SHP77 (cell line): ENCODE data around the gene SYTL1.

Source experiments
- DNase-seq, 2 experiments: peaks; one replicate each; lab custom pipeline; 2025; lab: John Stamatoyannopoulos, UW

Gene SYTL1, protein sequence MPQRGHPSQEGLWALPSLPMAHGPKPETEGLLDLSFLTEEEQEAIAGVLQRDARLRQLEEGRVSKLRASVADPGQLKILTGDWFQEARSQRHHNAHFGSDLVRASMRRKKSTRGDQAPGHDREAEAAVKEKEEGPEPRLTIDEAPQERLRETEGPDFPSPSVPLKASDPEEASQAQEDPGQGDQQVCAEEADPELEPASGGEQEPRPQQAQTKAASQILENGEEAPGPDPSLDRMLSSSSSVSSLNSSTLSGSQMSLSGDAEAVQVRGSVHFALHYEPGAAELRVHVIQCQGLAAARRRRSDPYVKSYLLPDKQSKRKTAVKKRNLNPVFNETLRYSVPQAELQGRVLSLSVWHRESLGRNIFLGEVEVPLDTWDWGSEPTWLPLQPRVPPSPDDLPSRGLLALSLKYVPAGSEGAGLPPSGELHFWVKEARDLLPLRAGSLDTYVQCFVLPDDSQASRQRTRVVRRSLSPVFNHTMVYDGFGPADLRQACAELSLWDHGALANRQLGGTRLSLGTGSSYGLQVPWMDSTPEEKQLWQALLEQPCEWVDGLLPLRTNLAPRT

DNA sequence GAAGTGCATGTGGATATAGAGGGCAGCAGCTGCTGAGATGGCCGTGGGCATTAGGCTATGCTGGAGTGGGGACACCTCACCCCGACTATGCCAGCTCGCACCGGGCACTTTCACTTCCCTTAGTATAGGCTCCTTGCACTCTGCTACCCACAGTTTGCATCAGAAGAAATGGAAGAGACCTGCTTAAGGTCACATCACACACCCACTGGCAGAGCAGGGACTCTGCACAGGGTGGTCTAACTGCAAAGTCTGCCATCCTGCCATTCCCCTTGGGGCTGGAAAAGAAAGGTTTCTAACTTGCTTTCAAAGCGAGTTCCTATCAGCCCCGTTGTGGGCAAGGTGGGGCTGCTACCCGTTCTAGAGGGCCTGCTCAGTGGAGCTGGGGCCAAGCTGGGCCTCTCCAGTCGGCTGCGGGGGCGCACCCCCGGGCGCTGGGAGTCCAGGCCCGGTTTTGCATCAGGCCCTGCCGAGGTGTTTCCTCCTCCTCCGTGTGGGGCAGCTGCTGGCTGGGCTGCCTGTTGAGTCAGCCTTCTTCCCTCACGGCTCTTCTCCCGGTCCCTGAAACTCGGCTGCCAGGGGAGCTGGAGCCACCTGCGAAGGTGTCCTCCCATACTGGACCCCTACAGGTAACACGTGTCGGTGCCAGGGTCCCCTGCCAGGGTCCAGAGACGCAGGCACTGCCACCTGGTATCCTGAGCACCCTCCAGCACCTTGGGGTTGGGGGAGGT is at the start of gene SYTL1:
SYTL1 (plus strand) TSS at position 498 of the 728 bp plus-strand sequence. CDS start 3,313 bp downstream, outside the sequence.
- peak; percentile 49 to 77 for DNase-seq

DNA sequence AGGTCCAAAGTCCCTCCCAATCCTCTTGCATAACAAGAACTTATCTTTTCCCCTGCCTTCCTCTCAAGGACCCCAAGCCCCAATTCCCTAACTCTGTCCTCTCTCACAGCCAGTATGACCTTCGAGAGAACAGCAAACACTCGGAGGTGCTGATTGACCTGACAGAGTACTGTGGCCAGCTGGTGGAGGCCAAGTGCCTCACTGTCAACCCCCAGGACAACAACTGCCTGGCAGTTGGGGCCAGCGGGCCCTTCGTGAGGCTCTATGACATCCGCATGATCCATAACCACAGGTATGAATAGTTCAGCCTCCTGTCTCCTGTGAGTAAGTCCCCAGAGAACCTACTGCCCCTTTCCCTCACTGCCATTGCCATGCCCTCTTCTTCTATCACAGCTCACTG is 49.7 kb upstream of the SYTL1 start:
- DNase-seq, result no peak

DNA sequence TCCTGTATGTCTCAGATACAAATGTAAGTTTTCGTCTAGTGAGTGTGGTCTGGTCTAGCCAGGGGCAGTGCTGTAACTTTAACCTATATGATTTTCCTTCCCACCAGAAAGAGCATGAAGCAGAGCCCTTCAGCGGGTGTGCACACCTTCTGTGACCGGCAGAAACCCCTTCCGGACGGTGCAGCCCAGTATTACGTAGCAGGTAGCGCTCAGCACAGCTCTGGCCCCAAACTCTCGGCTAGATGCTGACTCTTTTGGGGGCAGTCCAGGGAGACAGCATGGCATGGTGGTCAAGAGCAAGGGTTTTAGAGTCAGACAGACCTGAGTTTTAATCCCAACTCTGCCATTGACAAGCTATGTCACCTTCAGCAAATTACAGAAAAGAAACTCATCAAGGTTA is 47.9 kb upstream of the SYTL1 start:
- DNase-seq, result no peak

DNA sequence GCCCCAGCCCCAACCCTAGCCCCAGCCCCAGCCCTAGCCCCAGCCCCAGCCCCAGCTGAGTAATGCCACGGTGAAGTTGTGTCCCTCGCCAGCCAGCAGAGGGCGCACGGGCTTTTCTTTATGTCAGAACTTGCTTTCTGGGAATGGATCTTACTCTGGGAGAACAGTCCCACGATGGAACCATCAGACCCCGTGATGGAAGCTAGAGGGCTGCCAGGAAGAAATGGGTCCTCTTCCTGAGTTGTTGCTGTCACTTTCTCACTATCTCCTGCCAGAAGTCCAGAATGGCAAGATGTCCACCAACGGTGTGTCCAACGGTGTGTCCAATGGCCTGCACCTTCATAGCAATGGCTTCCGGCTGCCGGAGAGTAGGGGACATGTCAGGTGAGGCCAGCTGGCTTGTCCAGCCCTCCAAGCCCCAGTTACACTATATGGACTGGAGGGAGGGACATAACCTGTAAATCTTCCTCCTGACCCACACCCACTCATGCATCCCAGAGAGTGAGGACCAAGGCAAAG is 45.0 kb upstream of the SYTL1 start:
- peak; percentile 49 to 71 for DNase-seq

DNA sequence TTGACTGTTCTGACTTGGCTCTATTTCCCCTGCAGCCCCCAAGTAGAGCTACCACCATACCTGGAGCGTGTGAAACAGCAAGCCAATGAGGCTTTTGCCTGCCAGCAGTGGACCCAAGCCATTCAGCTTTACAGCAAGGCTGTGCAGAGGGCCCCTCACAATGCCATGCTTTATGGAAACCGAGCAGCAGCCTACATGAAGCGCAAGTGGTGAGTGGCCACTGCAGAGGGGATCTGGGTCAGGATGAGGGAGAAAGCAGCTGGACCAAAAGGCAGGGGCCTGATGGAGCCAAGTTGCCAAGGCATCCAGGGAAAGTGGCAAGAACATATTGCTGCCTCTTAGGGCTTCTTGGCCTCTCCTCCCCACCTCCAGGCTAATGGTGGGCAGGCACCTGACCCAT is 43.9 kb upstream of the SYTL1 start:
- no peak for DNase-seq

DNA sequence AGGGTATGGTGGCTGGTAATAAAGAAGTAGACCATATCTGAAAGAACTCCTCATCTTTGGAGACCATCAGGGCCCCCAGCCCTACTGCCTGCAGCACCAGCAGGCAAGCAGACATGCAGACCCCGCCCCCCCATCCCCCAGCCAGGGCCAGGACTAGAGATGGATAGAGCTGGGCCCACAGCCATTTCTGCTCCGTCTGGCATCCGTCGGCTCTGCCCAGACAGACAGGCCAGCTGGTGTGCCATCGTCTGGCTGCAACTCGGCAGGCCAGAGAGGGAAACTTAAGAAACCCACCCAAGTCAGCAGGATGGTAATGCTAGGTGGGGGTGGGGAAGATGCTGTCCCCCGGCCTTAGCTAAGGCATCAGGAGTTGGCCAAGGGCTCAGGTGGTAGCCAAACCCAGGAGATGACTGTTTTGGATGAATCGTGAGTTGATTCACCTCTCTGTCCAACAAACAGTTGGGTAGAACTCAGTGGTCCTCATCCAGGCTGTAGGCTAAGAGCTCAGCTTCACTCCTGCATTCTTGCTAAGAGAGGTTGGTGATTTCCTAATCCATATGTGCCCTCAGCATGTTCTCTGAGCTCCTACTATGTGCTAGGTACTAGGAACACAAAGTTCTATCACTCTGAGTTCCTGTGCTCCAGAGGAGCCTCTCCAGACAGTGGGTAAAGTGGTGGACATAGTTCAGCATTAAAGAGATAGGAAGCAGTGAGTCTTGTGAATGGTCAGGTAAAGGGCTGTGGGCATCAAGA is 43.0 kb upstream of the SYTL1 start:
- DNase-seq, result no peak

DNA sequence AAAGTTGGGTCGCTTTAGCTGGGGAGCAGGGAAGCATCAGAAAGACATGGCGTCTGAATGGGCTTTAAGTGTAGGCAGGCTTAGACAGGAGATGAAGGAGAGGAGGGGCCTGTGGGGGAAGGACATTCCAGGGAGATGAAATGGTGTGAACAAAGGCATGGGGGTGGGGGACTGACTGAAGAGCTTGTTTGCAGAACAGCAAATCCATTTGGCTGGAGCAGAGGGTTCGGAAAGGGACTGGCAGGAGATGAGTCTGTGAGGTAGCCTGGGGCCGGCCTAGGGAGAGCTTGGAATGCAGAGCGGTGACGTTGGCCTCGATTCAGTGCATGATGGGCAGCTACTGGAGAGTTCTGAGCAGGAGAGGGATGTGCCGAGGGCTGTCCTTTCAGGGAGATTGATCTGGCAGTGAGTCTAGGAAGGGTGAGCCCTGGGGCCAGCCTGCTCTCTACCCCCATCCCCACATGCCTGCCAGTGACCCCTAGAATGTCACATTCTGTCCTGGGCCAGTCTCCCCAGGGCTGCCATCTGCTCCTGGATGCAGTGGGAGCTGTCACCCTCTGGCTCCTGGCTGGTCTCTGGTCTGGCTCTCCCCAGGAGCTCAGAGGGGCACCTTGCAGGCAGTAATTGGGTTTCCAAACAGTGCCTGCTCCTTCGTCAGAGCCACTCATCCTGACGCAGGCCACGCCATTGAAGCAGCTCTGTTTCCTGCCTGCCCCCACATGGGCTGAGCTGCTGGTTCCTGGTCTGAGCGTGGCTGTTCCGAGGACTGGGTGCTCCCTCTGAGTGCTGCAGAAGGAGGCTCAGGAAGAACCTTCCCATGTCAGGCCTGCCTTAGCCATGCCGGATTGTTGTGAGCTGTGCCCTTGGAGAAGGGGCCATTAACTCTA is 42.2 kb upstream of the SYTL1 start:
- DNase-seq, result no peak

DNA sequence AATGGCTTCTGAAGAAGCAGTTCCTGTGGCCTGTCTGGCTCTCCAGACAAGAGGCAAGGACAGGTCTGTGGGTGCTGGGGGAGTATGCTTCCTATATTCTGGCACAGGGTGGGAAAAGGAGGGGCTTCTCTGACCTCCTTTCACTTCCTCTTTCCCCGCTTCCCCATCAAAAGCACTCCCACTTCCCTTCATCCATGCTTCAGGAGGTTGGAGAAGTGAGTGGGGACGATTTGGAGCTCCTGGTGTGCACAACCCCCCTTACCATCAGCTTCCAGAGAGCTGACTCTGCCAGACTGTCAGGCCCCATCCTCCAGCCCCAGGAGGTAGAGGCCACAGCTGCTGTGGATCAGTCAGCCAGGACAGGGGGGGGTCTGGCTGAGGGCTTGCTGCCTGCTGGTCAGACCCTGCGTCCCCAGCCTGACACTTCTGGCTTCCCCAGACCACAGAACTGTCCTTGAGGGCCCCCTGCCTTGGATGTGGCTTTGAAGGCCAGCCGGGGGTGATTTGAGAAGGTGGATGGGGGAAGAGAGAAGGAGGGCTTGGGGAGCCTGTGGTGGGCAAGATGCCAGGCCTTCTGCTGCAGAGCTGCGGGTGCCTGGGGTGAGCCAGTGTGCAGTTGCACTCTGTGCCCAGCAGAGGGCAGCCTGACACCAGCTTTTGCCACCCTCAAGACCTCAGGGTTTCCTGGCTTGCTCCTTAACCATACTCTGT is 41.3 kb upstream of the SYTL1 start:
- peak; percentile 52 to 80 for DNase-seq

DNA sequence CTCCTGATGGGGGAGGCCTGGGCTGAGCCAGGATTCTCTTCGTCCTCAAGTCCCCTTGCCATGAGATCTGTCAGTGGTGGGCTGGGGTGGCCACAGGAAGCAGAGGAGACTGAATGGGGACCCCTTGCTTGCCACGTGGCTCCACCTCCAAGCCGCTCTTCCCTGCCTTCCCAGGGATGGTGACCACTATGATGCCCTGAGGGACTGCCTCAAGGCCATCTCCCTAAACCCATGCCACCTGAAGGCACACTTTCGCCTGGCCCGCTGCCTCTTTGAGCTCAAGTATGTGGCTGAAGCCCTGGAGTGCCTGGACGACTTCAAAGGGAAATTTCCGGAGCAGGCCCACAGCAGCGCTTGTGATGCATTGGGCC is 40.8 kb upstream of the SYTL1 start:
- no peak for DNase-seq

DNA sequence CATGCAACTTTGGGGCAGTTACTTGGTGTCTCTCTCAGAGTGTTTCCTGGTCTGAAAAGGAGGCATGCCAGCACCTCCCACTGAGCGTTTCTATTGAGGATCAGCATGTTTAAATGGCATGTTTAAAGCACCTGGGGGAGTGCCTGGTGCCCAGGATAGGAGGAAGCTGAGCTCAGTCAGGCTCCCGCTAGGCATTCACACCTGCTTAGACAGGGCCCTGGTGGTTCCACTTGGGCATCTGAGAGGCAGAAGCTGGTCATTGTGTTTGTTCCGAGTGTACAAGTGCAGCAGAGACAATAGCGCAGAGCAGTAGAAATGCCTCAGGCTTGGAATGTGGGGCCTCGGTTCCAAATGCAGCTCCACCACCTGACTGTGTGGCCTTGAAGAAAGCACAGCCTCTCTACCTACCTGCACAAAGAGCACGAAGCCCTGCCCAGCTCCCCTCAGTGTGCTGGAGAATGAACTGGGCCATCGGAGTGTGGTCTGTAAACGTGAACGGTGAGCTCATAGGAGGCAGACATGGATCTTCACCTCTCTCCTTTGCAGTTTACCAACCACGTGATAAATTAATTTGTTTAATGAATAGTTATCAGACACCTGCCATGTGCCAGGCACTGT is 40.1 kb upstream of the SYTL1 start:
- DNase-seq, result no peak

DNA sequence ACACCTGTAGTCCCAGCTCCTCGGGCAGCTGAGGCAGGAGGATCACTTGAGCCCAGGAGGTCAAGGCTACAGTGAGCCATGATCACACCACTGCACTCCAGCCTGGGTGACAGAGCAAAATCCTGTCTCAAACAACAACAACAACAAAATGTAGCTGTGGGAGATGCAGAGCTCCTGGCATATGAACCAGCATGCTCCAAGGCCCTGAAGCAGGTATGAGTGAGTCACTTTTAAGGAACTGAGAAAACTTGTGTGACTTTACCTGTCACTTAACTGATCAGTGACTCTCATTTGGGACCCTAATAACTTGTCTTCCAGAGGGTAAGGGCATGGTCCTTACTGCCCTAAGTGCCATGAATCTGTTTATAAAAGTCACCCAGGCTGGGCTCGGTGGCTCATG is 39.2 kb upstream of the SYTL1 start:
- DNase-seq, result no peak

DNA sequence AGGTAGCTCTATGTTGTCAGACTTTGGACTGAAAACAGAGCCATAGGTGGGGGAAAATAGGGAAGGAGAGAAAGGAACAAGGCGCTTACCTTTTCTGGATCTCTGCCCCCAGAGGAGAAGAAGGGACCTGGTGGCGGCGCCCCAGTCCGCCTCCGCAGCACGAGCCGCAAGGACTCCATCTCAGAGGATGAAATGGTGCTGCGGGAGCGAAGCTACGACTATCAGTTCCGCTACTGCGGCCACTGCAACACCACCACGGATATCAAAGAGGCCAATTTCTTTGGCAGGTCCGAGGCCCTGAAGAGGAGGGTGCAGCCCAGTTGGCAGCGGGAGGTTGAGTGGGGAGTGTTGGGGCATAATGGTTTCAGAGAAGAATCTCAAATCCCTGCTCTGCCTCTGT is 38.3 kb upstream of the SYTL1 start:
- no peak for DNase-seq

DNA sequence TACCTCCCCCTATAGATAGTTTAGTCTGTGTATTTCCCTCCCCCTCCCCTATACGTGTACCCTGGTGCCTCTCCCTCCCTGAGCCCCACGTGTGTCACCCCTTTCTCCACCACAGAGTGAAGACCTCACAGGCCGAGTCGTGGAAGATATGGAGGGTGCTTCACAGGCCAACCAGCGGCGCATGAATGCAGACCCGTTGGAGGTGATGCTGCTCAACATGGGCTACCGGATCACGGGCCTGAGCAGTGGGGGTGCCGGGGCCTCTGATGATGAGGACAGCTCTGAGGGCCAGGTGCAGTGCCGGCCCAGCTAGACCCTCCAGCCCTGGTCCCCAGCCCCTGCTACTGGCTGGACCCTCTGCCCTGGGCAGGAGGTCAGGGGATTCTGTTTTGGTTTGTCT is 35.8 kb upstream of the SYTL1 start:
- DNase-seq, result no peak

DNA sequence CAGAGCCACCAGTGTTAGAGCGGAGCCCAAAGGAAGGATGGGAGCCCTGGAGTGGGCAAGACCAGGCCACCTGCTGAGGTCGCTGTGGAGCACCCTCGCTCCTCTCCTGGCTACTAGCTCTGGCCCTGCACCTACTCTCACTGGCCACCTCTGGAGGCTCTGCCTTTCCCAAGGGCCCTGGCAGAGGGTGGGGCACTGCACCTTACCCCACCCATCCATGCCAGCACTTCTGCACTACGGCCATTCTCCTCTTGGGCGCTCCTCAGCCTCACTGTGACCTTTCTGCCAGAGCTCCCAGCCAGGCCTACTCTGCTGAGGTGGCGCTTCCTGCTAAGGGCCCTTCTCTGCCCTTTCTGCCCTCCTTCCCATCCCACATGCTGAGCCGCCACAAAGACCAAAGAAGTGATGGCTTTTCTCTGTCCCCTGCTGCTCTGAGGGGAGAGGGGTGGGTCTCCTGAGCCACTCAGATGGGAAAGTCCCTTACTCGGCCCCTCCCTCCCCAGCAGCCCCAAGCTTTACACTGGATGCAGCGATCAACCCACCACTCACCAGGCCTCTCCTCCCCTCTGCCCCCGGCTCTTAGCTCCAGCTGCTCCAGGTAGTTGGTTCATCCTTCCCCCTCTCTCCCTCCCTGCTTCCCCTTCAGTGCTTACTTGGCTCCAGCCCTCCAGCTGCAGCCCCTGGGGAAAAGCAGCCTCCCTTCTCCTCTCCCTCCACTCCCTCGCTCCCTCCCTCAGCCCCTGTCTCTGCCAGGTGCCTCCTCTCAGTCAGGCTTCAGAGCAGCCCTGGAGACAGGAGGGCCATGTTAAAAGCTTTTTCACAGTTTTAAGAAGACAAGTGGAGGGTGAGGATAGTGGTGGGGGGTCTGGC is 34.7 kb upstream of the SYTL1 start:
- DNase-seq, result peak; percentile 76 to 82

DNA sequence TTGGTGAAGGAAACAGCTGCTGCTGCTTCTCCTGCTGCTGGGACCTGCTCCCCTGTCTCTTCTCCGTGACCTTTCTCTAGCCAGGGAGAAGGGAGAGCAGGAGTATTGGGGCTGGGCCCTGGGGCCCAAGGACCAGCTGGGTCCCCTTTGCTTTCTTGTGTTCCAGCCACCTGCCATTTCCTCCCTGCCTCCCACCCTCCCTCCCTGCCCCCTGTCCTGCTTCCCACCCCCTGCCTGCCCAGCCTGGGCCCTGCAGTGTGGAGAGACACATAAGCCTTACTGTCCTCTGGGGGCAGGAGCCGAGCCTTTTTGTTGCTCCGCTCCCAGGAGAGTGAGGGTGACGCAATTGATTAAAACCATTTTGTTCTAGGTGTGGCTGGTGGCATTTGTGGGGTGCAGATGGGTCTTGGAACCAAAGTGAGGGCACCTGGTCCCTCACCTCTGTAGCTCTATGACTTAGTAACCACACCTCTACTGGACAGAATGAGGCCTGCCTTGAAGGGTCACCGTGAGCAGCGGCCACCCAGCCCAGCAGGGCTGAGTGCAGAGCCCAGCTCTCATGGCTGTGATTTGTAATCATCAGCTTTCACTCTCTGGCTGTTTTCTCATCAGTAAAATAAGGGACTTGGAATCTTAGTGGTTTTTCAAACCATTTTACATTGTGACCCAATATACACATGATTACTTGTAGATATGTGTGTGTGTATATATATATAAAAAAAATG is 33.8 kb upstream of the SYTL1 start:
- DNase-seq, result peak; percentile 46 to 72

DNA sequence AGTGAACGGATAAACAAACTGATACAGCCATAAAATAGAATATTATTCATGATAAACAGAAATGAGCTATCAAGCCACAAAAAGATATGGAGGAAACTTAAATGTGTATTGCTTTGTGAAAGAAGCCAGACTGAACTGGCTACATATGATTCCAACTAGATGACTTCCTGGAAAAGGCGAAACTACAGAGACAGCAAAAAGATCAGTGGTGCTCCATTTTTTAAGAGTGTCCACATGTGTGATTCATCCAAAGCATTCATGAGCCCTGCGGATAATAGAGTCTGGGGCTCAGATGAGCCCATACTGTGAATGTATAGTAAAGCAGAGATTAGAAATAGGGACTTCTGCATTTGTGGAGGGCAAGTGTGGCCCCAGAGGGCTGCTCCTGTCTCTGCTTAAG is 27.7 kb upstream of the SYTL1 start:
- no peak for DNase-seq

DNA sequence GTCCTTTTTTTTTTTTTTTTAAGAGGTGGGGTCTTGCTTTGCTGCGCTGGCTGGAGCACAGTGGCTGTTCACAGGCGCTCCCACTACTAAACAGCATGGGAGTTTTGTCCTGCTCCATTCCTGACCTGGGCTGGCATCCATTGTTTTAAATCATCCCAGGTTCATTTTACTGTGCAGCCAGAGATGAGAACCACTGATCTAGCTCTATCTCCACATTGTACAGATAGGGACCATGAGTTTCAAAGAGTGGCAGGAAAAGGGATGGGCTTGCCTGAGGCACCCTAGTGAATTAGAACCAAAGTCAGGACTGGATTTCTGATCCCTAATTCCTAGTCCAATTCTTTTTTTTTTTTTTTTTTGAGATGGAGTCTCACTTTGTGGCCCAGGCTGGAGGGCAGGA is 27.1 kb upstream of the SYTL1 start:
- DNase-seq, result no peak

DNA sequence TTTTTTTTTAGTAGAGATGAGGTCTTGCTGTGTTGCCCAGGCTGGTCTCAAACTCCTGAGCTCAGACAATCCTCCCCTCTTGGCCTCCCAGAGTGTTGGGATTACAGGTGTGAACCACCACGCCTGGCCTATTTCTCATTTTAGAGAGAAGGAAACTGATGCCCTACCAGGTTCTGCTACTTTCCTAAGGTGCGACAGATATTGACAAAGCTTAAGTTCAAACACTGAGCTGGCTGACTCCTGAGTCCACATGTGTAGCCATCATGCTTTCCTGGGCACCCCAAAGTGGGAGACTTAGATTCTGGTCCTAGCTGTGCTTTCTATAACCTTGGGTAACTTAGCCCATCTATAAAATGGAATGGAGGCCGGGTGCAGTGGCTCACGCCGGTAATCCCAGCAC is 25.0 kb upstream of the SYTL1 start:
- no peak for DNase-seq
